ENCODE data around the gene MICU1.
"Not testable (repeated sequence)": the region's sequence is repeated elsewhere in the genome, so short reads cannot be mapped to it uniquely, and the experiment has no call there.

The MICU1 gene

DNA sequence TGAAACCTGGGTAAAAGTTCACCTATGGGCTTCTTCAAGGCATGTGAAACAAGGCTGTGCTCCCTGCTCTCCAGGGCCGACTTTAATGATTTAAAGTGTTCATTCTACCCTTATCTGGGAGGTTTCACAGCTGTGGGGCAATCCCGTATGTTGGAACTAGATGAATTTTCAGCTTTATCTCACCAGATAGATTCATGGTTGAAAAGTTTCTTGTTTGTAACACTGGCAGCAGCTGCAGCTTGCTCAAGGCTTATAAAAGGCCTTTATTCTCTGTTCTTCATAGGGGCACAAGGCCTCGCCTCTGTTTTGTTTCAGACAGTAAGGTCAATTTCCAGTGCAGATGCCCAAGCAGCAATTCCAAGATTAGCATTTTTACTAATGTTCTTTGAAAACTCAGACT, 200.7 kb downstream of the MICU1 start:
- no peak for DNase-seq

DNA sequence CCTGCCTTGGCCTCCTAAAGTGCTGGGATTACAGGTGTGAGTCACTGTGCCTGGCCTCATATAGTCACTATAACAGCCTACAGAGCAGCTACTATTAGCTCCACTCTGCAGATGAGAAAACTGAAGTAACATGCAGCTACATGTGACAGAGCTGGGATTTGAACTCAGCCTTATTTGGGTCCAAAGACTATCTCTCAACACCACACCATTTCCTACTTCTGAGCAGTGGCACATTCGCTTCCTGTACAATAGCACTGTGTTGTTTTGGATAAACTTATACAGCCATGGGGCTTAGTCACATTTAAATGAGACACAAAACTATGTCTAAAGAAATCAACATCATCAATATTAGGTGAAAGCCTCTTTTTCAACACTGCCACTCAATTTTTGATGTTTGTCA, 201.3 kb downstream of the MICU1 start:
- no peak for DNase-seq

DNA sequence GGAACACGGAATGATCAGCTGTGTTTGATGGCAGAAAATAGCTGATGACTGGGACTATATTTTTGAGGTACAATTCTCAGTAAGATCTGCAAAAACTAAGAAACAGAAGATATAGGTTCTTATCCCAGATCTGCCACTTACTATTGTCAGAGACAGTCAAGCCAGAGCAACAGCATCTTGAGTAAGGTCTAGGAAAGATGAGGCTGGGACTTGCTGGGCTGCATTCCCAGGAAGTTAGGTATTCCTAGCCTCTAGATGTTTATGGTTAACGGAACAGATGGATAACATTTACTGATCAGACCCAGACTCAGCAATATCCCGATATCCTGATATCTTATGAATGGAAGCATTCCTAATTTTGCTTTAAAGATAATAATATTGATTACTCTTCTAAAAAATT, 202.5 kb downstream of the MICU1 start:
- no peak for DNase-seq

DNA sequence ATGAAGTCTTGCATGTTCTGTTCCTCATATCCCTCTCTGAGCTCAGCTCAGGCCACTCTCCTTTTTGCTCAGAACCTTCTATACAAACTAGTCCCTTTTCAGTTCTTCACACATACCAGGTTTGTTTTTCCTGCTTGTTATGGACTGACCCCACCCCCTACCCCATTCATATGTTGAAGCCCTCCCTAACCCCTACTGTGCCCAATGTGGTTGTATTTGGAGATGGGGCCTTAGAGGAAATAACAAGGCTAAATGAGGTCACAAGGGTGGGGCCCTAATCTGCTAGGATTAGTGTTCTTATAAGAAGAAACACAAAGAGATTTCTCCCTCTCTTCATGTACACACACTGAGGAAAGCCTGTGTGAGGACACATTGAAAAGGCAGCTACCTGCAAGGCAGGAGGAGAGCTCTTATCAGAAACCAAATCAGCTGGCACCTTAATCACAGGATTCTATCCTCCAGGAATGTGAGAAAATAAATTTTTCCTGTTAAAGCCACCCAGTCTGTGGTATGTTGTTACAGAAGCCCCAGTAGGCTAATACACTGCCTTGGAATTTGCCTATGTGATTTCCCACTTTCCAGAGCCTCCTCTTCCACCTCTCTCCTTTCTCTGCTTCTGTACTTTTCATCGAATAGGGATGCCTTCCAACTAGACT, 203.9 kb downstream of the MICU1 start:
- no peak for DNase-seq

- DNase-seq = no peak
These were observed 206.6 kb downstream of the MICU1 start for GRCh38 chr10:72419241-72419640.

DNA sequence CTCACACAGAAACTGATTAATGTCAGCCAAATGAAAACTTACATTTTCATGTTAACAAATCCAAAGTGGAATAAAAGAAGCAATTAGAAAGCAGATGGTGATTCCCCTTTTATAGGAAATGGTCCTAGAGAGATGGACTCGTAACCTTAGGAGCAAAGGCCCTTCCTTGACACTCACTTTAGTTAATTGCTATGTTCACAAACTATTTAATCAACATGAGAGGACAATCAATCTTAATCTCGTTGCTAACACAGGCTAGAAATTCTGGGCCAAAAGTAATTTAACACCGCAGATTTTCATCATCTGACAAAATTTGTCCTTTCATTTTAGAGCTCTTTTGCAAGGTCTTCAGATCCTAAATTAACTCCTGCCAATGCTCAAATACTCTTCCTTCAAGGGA, 207.2 kb downstream of the MICU1 start:
- no peak for DNase-seq

GRCh38 chr10:72417971-72418370, 207.9 kb downstream of the MICU1 start:
- no peak for DNase-seq

DNA sequence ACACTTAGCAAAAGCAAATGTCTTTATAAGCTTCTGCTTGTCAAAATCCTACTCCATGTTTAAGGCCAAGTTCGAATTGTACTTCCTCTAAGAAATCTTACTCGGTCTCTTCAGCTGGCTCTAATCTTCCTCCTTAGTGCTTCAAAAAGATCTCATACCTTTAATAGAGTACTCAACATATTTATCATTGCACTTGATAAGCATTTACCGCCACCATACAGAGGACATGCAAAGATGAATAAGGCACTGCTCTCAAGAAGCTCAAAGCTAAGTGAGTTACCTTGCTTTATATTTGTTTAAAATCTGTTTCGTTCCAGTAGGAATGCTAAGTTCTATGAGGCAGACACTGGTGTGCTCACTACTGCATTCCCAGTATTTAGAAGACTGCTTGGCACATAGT, 209.2 kb downstream of the MICU1 start:
- no peak for DNase-seq

GRCh38 chr10:72414642-72415041, 211.2 kb downstream of the MICU1 start:
- DNase-seq = no peak

GRCh38 chr10:72409167-72409566, 216.7 kb downstream of the MICU1 start:
- DNase-seq = no peak

GRCh38 chr10:72407927-72408600, 217.8 kb downstream of the MICU1 start:
- DNase-seq = no peak

- no peak for DNase-seq
These were observed 218.4 kb downstream of the MICU1 start for GRCh38 chr10:72407471-72407870.

DNA sequence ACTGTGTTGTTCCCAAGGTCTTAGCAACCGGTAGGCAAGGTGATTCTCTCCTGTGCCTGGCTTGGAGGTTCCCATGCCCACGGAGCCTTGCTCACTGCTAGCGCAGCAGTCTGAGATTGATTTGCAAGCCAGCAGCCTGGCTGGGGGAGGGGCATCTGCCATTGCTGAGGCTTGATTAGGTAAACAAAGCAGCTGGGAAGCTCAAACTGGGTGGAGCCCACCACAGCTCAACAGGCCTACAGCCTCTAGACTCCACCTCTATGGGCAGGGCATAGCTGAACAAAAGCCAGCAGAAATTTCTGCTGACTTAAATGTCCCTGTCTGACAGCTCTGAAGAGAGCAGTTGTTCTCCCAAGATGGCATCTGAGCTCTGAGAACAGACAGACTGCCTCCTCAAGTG, 230.3 kb downstream of the MICU1 start:
- not testable (repeated sequence) for DNase-seq

DNA sequence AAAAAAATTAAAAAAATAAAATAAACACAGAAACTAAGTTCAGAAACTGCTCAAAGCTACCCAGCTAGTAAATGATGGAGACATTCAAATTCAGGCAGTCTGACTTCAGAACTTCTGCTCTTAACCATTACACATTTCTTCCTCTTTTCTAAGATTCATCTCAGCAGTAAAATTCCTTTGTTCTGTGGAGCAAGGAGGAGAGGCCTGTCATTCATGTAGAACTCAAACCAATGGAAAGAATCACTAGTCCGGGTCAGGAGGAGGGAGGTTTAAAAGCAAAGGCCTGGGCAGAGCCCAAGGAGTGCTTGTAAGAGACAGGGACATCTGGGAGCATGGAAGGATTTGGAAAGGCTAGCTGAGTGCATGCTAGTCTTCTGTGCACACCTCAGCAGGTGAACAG, 233.3 kb downstream of the MICU1 start:
- DNase-seq = no peak

DNA sequence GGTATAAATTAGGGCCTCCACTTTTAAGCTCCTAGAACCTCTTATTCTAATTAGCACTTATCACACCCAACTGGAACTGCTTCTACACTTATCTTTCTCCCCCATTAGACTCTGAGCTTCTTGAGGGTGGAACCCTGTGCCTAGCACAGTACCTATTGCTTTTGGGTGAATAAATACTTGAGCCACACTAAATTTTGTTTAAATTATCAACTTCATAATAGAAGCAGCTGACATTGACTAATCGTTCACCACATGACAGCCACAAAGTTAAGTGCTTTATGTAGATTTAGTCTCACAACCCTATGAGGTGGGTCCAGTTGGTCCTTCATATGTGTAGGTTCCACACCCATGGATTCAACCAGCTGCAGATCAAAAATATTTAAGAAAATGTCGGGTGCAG, 235.1 kb downstream of the MICU1 start:
- no peak for DNase-seq

DNA sequence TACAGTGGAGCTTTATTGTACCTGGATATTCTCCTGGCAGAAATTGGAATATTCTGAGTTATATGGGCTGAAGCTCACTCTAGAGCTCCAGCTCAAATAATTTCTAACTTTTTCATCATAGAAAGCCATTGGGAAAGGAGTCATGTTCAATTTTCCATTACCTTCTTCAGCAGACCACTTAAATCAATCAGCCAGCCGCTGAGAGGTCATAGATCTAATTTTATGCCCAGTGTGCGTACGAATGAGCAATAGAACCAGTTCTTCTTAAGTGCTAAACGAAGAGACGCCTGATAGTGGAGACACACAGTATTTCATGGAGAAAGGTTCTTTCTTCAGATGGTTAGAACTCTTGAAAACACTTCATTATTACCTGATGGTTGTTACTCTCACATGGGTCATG, 236.2 kb downstream of the MICU1 start:
- no peak for DNase-seq

DNA sequence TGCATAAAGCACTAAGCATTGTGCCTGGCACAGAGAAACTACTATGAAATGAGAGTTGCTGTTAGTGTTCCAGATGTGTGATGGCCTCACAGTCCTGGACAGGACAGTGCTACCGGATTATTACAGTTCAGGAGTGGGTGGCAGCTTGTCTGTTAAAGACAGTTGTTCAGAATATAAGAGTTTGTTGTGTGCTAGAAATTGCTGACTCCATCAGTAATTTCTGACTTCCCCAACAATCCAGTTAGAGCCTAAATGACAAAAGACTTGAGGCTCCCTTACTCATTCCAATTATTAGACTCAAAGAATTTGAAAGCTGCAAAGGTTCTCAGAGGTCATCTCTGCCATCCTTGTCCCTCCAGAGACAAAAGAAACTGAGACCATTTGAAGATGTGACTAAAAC, 236.9 kb downstream of the MICU1 start:
- no peak for DNase-seq

GRCh38 chr10:72388062-72388461, 237.8 kb downstream of the MICU1 start:
- DNase-seq = no peak

DNA sequence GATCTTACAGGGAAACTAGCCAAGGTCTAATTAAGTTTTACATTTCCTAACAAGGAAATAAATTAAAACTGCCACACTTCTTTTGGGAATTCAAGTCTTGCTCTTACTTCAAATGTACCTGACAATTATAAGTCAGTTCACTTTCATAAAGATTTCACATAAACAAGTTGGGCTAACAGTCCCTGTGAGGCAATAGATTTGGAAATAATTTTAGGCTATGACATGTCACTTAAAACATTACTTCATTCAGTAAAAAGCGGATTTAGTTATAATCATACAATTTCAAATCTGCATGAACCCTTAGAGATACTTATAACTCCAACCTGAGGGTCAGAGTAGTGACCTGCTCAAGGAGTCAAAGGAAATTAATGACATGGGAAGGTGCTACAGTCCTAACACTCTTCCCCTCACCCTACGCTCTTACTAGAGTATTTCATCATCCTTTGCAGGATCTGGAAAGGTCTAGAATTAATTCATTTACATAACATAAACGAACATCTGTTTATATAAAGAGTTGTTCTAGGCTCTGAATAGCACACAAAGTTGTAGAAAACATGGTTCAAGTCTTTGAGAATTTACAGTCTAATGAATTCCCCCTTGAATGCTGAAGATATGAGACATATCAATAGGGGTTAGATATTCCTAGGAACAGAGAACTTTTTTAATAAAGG, 238.8 kb downstream of the MICU1 start:
- no peak for DNase-seq

- no peak for DNase-seq
These were observed 240.2 kb downstream of the MICU1 start for GRCh38 chr10:72385724-72386123.

GRCh38 chr10:72384982-72385381, 240.9 kb downstream of the MICU1 start:
- not testable (repeated sequence) for DNase-seq

DNA sequence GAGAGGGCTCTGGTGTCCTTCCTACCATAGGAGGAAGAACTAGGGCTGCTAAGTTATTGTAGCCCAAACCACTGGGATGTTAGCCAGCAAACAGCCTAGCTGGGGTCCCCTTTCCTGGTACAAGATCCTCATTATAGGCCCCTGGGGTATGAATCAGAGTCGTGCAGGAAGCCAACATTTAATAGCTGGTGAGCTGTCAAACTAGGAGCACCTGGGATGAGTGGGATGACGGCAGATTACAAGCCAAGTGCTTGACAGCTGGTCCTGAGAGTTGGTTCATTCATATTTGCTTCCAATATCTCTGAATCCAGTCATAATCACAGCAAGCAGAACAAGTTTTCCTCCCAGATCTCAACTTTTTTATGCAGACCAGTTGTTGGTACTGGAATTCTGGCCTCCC, 246.1 kb downstream of the MICU1 start:
- no peak for DNase-seq

DNA sequence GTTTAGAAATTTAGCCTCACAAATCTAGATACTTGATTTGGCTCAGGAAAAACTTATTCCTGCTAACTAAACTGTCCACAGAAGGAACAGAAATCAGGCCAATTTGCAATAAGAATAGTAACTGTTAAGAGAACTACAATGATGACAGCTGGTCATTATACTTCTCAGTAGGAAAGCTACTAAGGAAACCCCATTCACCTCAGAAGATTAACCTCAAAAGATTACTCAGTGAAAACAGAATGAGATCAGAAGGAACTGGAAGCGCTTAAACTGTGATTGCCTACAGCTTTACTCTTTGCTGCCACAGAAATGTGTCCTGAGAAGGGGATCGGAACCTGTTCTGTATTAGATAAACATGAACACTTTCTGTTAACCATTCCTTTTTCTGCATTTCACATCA, 246.8 kb downstream of the MICU1 start:
- no peak for DNase-seq

DNA sequence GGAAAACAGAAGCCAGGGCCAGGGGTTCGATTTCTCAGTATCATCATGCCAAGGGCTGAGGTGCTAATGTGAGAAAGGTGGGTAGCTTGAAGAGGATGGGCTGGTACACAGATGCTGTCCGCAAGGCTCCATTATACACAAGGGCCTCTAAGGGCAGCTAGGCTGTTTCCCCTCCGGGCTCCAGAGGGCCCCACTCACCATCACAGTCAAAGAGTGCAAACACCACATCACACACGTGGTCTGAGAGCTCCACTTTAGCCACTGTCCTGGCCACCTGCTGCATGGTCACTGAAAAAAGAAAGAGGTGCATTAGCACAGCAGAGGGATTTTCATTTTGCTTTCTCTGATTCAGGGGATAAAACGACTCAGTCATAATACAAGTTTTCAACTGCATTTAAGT, 250.3 kb downstream of the MICU1 start:
- no peak for DNase-seq

DNA sequence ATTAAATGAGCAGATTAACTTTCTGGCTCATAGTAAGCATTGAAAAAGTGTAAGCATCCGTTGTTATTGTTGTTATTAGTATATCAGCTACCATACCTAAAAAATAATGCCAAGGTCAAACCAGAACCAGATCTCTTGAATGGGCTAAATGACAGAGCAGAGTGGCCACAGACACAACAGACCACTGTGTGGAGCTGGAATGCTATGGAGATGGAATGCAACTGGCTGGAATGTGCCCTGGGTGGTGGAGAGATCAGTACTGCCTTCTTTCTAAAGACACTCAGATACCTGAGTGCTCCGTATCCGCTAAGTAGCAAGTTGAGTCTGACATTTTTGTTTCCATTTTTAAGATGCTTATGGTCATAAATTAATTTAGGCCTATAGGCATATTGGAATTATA, 250.7 kb downstream of the MICU1 start:
- DNase-seq = no peak
